Activated CD4-positive, alpha-beta T cell treated with anti-CD3 and anti-CD28 coated beads, Interleukin-2, amount 50 U/mL, for 1 hour (primary cell): ENCODE measurements around the gene ADCK1.
"Not testable (repeated sequence)": the region's sequence is repeated elsewhere in the genome, so short reads cannot be mapped to it uniquely, and the experiment has no call there.

Experiments
- DNase-seq: peaks from one replicate; pipeline ENCODE4 v3.0.0-alpha.2; 2020

ADCK1 gene

DNA sequence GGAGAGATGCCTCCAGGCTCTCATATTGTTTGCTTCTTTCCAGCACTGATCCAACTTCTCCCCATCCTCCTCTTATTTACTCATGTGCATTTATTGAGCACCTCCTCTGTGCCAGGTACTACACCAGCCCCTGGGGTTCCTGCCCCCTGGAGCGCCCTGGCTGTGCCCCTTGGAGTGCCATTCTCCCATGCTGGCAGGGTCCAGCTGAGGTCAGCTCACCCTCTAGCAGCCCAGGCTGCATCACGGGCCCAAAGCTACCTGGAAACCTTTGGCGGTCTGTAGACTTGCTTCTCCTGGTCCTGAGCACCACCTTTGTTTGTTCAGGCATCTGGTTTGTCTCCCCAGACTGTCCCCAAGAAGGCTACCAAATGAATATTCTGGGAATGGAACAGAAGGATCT is 67.0 kb downstream of the ADCK1 start:
- no peak for DNase-seq

GRCh38 chr14:77867476-77867875 is 67.6 kb downstream of the ADCK1 start:
- DNase-seq = no peak

DNA sequence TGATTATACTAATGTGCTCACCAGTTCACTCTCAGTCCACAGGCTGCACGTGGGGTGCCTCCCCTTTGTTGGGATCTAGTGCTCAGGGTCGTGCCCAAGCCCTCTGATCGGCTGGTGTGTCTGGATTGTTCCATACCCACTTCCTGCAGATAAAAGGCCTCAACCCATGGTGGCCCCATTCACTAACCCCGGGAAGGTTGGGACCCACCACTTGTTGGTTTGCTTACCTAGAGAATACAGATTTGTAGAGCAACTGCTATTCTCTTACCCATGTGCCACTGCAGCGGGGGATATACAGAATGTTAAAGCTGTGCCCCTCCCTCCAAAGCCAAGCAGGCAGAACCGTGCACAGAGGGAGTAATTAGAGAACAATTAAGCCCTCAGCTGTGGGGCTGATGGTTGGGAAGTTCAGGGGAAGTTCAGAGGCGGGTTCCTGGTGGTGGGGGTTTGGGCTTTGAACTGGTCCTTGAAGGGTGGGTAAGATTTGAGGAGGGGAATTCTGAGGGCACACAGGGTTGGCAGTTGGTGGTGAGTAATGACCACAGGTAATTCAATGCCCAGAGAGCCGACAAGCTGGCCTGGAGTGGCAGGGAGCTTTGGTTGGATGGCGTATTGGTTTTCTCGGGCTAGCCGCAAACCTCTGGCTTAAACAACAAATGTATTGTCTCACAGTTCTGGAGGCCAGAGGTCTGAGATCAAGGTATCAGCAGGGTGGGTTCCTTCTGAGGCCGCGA is 68.8 kb downstream of the ADCK1 start:
- DNase-seq = no peak

GRCh38 chr14:77869340-77869739 is 69.4 kb downstream of the ADCK1 start:
- no peak for DNase-seq

DNA sequence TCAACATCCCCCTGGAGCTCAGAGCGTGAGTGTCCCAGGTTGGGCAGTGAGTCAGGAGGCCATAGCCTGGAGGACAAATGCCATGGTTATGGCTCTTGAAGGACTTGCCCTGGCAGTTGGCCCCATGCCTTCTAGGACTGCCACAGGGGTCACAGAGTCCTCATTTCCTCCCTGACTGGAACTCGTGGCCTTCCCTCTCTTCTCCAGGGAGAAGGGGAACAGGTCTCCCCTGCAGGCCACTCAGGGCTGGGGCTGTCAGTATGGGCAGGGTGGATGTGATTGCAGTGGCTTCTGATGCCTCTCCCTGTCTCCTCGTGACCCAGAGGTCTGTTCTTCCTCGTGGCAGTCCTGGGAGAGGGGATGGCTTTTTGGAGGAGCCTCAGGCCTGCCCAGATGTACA is 70.7 kb downstream of the ADCK1 start:
- DNase-seq = no peak

DNA sequence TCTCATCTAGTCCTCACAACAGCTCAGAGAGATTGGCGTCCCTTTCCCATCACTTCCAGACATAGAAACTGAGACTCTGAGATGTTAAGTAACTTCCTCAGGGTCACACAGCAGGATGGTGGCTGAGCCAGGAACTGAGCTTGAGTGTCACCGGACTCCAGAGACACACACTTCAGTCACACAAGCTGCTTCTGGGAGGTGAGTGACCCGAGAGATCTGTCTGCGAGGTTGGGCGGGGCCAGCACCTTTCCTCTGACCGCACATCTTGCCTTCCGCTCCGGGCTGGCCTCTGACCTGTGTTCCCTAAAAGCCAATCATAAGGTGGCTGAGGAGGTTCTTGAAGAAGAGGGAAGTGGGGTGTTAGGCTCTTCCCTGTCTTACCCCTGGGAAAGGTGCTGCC is 72.2 kb downstream of the ADCK1 start:
- DNase-seq = no peak

DNA sequence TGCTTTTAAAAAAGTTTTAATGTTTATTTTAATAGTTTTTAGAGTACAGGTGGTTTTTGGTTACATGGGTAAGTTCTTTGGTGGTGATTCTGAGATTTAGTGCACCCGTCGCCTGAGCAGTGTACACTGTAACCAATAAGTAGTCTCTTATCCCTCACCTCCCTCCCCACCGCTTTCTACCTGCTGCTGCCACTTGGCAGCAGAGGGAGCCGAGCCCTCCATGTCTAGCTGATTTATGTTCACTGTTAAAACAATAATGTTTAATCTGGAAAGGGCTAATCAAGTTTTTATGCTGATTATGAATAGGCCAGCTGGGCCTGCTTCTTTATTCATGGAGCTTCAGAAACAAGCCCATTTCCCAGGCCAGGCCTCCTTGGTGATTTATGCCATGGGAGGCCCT is 73.1 kb downstream of the ADCK1 start:
- no peak for DNase-seq

DNA sequence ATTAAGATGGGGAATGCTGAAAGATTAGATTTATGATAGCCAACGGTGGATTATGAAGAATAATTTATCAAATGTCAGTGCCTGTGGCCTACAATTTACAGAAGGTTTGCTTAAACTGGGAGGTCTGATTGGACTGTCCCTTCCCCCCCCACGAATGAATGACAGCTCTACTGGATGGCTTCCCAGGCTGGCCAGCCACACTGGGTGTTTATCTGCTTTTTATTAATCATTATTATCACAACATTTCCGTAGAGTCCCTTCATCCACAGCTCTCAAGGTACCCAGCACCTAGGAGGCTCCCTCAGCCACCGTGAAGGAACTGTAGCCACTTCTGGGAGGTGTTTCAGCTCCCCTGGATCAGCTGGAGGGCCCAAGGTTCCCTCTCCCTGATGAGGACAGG is 78.9 kb downstream of the ADCK1 start:
- no peak for DNase-seq

DNA sequence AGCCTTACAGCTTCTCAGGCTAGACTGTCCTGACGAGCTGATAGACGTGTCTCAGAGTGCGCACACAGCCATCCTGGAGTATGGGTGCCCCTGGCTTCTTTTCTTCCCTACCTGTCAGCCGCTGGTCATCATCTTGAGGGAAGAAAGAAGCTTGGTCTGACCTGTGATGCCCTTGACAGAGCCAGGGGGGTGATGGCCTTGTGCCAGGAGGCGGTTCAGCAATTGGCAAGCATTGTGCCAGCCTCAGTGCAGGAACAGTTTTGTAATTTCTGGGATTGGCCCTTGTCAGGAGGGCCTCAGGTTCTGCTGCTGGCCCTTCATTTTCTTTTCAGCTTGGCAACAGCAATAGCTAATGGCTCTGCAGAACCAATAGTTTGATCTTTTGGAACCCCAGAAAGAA is 80.1 kb downstream of the ADCK1 start:
- no peak for DNase-seq

- DNase-seq = no peak
Observed at GRCh38 chr14:77882098-77882497, 82.2 kb downstream of the ADCK1 start.

- DNase-seq = no peak
Observed at GRCh38 chr14:77882636-77883035, 82.7 kb downstream of the ADCK1 start.

DNA sequence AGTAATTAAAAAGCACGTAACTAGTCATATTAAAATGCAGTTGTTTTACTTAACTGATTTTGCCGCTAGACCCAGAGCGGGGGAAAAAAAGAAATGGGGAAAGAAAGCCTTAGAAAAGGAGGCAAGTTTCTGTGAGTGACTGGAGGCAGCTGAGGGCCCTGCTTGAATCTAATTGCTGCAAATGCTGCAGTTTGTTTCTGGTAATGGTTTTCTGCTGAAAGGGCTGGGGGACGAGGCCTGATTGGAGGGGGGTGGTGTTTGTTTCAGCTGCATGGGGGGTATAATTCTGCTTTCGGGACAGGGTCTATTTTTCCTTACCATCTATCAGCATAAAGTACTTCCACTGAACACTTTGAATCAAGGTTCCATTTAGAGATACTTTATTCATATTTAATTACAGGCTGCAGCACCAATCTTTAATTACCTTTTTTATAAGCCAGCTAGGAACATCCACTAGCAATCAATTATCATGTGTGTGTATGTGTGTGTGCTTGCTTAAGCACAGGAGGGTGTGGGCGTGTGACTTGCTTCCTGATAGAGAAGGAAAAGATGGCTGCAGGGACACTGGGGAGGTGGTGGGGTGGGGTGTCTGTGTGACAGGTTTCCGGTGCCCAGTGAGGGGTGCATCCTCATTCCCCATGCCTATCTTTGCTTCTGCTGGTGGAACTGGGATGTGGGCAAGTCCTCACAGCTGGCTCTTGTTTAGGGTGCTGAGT is 83.4 kb downstream of the ADCK1 start:
- DNase-seq = no peak

DNA sequence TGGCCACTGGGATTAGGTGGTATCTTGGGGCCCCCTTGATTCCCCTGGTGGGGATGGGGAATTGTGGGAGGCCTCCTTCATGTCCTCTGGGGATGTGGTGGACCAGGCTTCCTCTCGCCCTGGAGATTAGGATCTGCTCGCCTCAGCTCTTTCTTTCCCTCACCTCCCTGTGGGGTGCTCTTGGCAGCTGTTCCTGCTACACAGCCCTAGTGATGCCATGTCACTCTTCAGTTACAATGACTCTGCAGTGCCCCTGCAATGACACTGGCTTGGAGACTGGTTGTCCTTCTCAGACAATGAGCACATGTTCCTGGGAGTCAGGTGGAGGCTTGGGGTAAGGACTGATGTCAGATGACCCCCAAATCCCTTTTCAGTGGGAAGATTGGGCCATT is 83.9 kb downstream of the ADCK1 start:
- DNase-seq = no peak

- no peak for DNase-seq
Observed at GRCh38 chr14:77885367-77885766, 85.5 kb downstream of the ADCK1 start.

GRCh38 chr14:77886010-77886409 is 86.1 kb downstream of the ADCK1 start:
- DNase-seq = no peak

GRCh38 chr14:77888903-77889302 is 89.0 kb downstream of the ADCK1 start:
- DNase-seq = not testable (repeated sequence)

- no peak for DNase-seq
Observed at GRCh38 chr14:77889971-77890442, 90.1 kb downstream of the ADCK1 start.

GRCh38 chr14:77890873-77891272 is 91.0 kb downstream of the ADCK1 start:
- no peak for DNase-seq

- no peak for DNase-seq
Observed at GRCh38 chr14:77892381-77892871, 92.5 kb downstream of the ADCK1 start.

GRCh38 chr14:77892890-77893484 is 93.1 kb downstream of the ADCK1 start:
- DNase-seq = no peak

DNA sequence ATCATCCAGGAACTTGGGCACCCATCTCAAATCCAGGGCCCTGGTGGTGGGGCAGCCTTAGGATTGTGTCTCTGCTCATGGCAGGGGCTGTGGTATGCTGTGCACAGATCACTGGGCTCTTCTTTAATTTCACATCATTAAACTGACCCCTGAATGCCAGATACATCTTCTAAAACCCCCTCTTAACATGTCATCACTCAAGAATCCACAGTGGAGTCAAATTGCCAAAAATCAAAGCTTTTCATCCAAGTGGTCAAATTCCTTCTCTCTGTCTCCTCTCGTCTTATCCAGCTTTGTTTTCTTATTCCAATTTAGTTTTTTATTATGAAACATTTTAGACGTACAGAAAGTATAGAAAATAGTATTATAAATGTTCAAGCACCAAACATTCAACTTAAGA is 97.5 kb downstream of the ADCK1 start:
- DNase-seq = no peak

- DNase-seq = no peak
Observed at GRCh38 chr14:77902811-77903210, 102.9 kb downstream of the ADCK1 start.

DNA sequence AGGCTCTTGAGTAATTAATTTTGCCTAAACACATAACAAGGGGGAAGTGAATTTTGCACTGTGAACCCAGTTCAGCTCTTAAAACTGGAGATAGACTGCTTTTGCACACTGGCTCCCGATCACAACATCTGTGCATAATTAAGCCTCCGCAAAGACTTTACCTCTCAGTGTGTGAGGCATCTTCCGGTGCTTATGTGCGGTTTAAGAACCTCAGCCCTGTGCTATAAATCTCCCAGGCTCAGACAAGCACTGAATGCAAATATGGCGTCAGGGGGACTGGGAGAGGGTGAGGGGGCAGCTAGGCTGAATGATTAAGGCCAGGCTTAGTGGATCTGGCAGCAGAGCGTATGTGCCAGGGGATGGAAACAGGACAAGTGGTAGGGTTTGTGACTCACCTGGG is 103.3 kb downstream of the ADCK1 start:
- DNase-seq = no peak
